ENCODE results near the gene IFRD2. TPM values are rescaled to one million over a fixed set of nuclear protein-coding genes. Genes with fewer than 3 reads are reported as not detected.
A peak's percentile ranks its signal among the peaks of the same experiment; 100 is the strongest.
"Not testable (repeated sequence)": the region's sequence is repeated elsewhere in the genome, so short reads cannot be mapped to it uniquely, and the experiment has no call there.

The IFRD2 gene
- total RNA-seq, 1 donor from 2014 or later = 40.2 TPM

DNA sequence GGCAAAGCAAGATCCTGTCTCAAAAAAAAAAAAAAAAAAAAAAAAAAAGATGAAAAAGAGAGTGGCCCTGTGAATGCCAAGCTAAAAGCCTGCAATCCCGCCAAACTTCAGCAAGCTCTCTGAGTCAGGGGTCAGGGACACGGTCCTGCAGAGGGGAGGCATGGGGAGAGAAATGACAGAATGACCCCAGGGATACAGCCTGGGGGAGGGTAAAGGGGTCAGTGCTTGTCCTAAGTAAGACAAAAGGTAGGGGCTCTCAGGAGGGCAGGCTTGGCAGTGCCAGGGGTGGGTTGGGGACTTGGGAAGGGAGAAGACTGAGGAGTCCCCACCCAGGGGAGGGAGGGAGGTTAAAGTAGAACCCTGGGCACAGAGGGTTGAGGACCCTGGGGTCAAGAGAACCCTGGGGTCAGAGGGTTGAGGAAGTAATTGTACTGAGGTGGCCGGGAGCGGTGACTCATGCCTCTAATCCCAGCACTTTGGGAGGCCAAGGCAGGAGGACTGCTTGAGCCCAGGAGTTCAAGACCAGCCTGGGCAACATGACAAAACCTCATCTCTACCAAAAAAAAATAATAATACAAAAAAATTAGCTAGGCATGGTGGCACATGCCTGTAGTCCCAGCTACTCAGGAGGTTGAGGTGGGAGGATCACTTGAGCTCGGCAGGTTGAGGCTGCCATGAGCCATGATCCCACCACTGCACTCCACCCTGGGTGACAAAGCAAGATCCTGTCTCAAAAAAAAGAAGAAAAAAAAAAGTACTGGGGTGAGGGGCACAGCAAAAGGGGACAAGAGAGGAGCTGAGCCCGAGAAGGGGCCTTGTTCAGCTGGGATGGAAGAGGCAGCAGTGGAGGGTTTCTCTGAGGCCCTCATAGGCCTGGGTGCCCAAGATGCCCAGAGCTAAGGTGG lies 28.5 kb downstream of the IFRD2 start:
- Mint-ChIP-seq H3K36me3 (no peaks in the 10 kb centered on the region), H3K4me1 (peaks cover 67% of the 10 kb centered on the region), H3K4me3 (peak overlapping the region; percentile 2), H3K27ac (peak overlapping the region; percentile 100), H3K9me3 (no peaks in the 10 kb centered on the region), H3K27me3 (ENCODE audit: low read depth) (no peaks in the 10 kb centered on the region)
- no peak for DNase-seq (ENCODE audit: low spot score in 2 of 2, unreplicated experiment in 2 of 2)
- TF ChIP-seq CTCF (IDR thresholded peaks at IDR 0.05; ENCODE audit: unreplicated experiment) = no peak

DNA sequence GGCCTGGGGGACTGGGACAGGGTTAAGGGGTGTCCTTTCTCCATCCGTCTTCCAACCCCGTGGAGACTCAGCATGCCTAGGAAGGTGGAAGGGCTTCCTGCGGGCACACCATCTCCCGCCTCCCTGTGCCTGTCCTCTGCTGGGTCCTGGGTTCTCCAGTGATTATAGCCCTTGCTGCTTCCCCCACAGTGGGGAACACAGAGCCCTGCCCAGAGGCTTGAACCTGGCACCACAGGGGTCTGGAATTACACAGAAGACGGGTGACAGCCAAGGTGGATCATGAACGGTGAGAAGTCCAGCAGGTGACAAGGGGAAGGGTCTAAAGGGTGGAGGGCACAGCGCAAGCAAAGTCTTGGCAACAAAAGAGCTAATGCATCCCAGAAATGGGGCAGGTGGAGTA lies 29.5 kb downstream of the IFRD2 start:
- H3K36me3 Mint-ChIP-seq = peaks cover 1% of the 10 kb centered on the region
- TF ChIP-seq CTCF (IDR thresholded peaks at IDR 0.05; ENCODE audit: unreplicated experiment) = no peak
- no peaks in the 10 kb centered on the region for H3K27me3 Mint-ChIP-seq (ENCODE audit: low read depth)
- H3K4me3 Mint-ChIP-seq = no peak overlapping the region
- peak overlapping the region; percentile 100 for H3K27ac Mint-ChIP-seq
- H3K4me1 Mint-ChIP-seq = peaks cover 58% of the 10 kb centered on the region
- no peak for DNase-seq (ENCODE audit: low spot score in 2 of 2, unreplicated experiment in 2 of 2)
- H3K9me3 Mint-ChIP-seq = no peaks in the 10 kb centered on the region

- H3K4me1 Mint-ChIP-seq = peaks cover 52% of the 10 kb centered on the region
- not testable (repeated sequence) for H3K9me3 Mint-ChIP-seq
These were observed 30.0 kb downstream of the IFRD2 start for GRCh38 chr3:50262200-50262599.

DNA sequence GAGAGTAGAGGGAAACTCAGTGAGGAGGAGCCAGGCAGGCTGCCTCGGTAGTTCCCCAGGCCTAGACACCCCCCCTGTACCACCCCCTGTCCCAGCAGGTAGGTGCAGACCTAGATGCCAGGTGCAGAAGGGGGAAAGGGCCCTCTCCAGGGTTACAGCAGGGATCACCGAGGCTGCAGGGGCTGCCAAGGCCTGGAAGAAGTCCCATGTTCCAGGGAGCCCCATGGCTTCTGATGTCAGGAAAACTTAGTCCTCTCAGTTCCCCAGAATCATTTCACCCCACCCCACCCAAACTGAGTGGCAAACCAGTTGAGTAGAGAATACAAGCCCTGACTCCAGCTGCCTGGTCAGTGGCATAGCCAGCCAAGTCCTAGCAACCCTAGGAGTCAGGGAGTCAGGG lies 30.7 kb downstream of the IFRD2 start:
- H3K27me3 Mint-ChIP-seq (ENCODE audit: low read depth) = no peaks in the 10 kb centered on the region
- no peak for TF ChIP-seq CTCF (IDR thresholded peaks at IDR 0.05; ENCODE audit: unreplicated experiment)
- H3K4me1 Mint-ChIP-seq = peaks cover 45% of the 10 kb centered on the region
- peak overlapping the region; percentile 64 for H3K4me3 Mint-ChIP-seq
- peaks cover 10% of the 10 kb centered on the region for H3K36me3 Mint-ChIP-seq
- no peak for DNase-seq (ENCODE audit: low spot score in 2 of 2, unreplicated experiment in 2 of 2)
- H3K27ac Mint-ChIP-seq = peak overlapping the region; percentile 100
- no peaks in the 10 kb centered on the region for H3K9me3 Mint-ChIP-seq

More at GRCh38 chr3:50262200-50262599, 30.0 kb downstream of the IFRD2 start:
- H3K27ac Mint-ChIP-seq = peak overlapping the region; percentile 100
- H3K36me3 Mint-ChIP-seq; H3K27me3 Mint-ChIP-seq (ENCODE audit: low read depth); DNase-seq (ENCODE audit: low spot score in 2 of 2, unreplicated experiment in 2 of 2); H3K4me3 Mint-ChIP-seq: not testable (repeated sequence)

DNA sequence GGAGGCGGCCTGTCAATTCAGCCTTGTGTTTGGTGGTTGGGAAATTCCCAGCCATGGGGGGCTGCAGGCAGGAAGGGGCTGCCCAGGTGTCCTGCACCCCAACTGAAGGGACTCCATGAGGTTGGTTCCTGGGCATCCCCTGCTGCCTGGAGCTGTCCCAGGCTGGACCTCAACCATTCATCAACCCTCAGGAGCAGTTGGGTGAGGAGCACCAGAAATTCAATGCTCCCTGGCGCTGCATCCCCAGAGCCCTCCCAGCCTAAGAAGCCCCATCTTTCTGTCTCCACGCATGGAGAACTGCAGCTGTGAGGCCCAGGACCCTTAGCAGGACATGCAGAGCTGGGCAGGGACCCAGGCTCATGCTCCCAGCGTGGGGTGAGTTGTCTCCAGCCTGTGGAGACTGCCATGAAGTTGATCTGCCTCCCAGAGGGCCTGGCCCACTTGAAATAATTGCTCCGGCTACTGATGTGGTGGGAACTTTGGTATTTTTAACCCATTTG lies 31.2 kb downstream of the IFRD2 start:
- Mint-ChIP-seq H3K27ac (peak overlapping the region; percentile 100), H3K4me1 (peaks cover 40% of the 10 kb centered on the region), H3K9me3 (no peaks in the 10 kb centered on the region), H3K4me3 (peak overlapping the region; percentile 64), H3K27me3 (ENCODE audit: low read depth) (no peaks in the 10 kb centered on the region), H3K36me3 (peaks cover 11% of the 10 kb centered on the region)
- TF ChIP-seq CTCF (IDR thresholded peaks at IDR 0.05; ENCODE audit: unreplicated experiment) = no peak
- DNase-seq (ENCODE audit: low spot score in 2 of 2, unreplicated experiment in 2 of 2) = no peak

Measured in mesothelial cell of epicardium (in vitro differentiated cells).